ENCODE results near the gene GEMIN7. TPM values are rescaled to one million over a fixed set of nuclear protein-coding genes. Genes with fewer than 3 reads are reported as not detected.
A peak's percentile ranks its signal among the peaks of the same experiment; 100 is the strongest.

The GEMIN7 gene
- total RNA-seq, 2 donors from 2014 or later = 11.2 to 16.0 TPM

DNA sequence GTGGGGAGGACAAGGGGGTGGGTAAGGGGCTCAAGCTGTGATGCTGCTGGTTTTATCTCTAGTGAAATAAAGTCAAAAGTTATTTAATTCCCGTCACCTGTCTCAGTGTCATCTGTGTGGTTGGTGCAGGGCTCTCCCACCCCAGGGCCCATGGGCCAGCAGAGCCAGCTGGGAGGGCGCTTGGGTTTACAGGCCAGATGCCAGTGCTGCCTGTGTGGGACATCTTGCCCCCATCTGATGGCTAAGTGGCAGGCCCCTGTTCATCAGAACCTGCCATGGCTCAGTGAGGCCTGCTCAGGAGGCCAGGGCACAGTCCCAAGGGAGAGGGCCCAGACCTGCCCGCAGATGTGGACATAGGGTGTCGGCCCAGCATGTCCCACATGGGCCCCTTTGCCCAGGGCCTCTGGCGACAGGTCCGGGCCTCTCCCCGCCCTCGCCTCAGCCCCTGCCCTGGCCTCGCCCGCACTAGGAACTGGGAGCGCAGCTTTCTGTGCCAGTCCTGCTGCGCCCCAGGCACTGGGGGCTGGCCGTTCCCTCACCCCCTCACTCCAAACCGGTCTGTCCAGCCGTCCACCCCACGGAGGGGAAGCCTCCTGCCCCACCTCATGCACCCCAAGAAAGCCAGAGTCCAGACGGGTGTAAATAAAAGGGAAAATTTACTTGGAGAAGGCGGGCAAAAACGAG lies 8.1 kb upstream of the GEMIN7 start:
- Histone ChIP-seq H3K36me3 (peaks cover 33% of the 10 kb centered on the region), H3K9me3 (no peaks in the 10 kb centered on the region), H3K27me3 (replicated peaks; ENCODE audit: insufficient read depth) (no peaks in the 10 kb centered on the region), H3K4me1 (ENCODE audit: control insufficient read depth in 1 of 2, low read depth in 2 of 2) (no peaks in the 10 kb centered on the region), H3K27ac (no peak overlapping the region), H3K4me3 (no peak overlapping the region)
- no peak for ATAC-seq (ENCODE audit: insufficient number of reproducible peaks, low FRiP score, low read depth)
- TF ChIP-seq, protein P1, sequence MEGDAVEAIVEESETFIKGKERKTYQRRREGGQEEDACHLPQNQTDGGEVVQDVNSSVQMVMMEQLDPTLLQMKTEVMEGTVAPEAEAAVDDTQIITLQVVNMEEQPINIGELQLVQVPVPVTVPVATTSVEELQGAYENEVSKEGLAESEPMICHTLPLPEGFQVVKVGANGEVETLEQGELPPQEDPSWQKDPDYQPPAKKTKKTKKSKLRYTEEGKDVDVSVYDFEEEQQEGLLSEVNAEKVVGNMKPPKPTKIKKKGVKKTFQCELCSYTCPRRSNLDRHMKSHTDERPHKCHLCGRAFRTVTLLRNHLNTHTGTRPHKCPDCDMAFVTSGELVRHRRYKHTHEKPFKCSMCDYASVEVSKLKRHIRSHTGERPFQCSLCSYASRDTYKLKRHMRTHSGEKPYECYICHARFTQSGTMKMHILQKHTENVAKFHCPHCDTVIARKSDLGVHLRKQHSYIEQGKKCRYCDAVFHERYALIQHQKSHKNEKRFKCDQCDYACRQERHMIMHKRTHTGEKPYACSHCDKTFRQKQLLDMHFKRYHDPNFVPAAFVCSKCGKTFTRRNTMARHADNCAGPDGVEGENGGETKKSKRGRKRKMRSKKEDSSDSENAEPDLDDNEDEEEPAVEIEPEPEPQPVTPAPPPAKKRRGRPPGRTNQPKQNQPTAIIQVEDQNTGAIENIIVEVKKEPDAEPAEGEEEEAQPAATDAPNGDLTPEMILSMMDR (IDR thresholded peaks at IDR 0.05) = no peak
- DNase-seq (ENCODE audit: low spot score) = no peak

- ATAC-seq (ENCODE audit: insufficient number of reproducible peaks, low FRiP score, low read depth) = no peak
- TF ChIP-seq, protein P1 (IDR thresholded peaks at IDR 0.05) = no peak
- no peaks in the 10 kb centered on the region for H3K9me3 ChIP-seq
- peaks cover 31% of the 10 kb centered on the region for H3K36me3 ChIP-seq
- peaks cover 1 to 5% of the 10 kb centered on the region in 2 donors for H3K4me1 ChIP-seq (ENCODE audit: control insufficient read depth in 1 of 2, low read depth in 2 of 2)
- no peak overlapping the region for H3K4me3 ChIP-seq
- no peak for DNase-seq (ENCODE audit: low spot score)
- H3K27me3 ChIP-seq (replicated peaks; ENCODE audit: insufficient read depth) = no peaks in the 10 kb centered on the region
- H3K27ac ChIP-seq = no peak overlapping the region
Measured at GRCh38 chr19:45071545-45071938, 7.5 kb upstream of the GEMIN7 start.

DNA sequence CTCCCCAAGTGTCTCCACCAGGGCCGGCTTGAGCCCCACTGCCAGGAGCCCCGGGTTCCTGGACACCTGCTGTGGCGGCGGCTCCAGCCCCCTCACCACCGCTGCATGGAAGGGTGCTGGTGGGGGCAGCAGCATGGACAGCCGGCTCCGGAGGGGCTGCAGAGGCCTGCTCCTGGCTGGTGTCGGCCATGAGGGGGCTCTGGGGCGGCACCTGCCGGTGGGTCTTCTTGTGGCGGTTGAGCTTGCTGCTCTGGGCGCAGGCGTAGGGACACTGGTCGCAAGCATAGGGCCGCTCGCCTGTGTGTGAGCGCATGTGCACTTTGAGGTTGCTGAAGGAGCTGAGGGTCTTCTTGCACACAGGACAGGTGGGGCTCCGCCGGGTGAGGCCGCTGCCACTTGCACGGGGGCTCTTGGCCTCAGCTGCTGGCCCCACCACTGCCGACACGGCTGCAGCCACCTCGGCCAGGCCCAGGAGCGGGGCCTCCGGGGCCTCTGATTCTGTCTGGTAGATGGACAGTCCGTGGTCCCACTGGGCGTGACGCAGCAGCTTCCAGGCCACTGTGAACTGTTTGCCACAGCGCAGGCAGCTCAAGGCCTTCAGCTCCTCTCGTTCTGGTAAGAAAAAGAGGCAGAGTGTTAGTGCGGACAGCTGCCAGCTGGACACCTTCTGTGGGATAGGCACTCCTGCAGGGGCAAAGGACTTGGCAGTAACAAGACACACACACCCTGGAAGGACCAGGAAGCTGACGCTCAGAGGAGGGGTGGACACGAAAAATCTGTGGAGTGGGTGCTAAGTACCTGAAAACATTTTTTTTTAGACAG lies 6.9 kb upstream of the GEMIN7 start:
- peaks cover 5 to 11% of the 10 kb centered on the region in 2 donors for H3K4me1 ChIP-seq (ENCODE audit: control insufficient read depth in 1 of 2, low read depth in 2 of 2)
- H3K27me3 ChIP-seq (replicated peaks; ENCODE audit: insufficient read depth) = no peaks in the 10 kb centered on the region
- H3K4me3 ChIP-seq = no peak overlapping the region
- peaks cover 28% of the 10 kb centered on the region for H3K36me3 ChIP-seq
- ATAC-seq (ENCODE audit: insufficient number of reproducible peaks, low FRiP score, low read depth) (no peak), DNase-seq (ENCODE audit: low spot score) (no peak)
- H3K9me3 ChIP-seq = no peaks in the 10 kb centered on the region
- TF ChIP-seq, protein P1 (IDR thresholded peaks at IDR 0.05) = no peak
- H3K27ac ChIP-seq = no peak overlapping the region

DNA sequence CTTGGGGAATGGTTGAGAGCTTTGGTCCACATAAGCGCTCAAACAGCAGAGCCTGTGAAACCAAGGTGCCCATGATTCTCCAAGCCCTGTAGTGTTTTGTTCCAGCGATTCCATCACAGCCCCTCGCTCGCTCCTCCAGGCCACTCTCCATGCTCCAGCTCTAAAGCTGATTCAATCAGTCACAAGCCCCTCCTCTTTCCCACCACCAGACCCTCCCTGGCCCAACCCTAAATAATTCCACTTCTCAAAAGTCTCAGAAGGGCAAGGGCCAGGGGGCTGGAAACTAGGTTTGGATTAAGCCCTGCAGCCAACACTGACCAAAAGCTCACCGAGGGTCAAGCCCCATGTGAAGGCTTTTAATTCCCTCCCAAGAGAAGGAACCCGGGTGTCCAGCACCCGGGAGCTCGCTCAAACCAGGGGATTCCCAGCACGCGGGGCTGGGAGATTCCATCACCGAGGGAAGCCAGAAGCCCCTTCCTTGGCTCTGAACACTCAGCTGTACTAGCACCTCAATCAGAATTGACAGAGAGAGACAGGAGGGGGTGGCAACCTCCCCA lies 4.2 kb upstream of the GEMIN7 start:
- no peaks in the 10 kb centered on the region for H3K9me3 ChIP-seq
- H3K27me3 ChIP-seq (replicated peaks; ENCODE audit: insufficient read depth) = no peaks in the 10 kb centered on the region
- no peak overlapping the region for H3K27ac ChIP-seq
- peaks cover 9 to 19% of the 10 kb centered on the region in 2 donors for H3K4me1 ChIP-seq (ENCODE audit: control insufficient read depth in 1 of 2, low read depth in 2 of 2)
- peak overlapping the region; percentile 71 for H3K4me3 ChIP-seq
- H3K36me3 ChIP-seq = peaks cover 11% of the 10 kb centered on the region
- TF ChIP-seq, protein P1 (IDR thresholded peaks at IDR 0.05) = no peak
- no peak for DNase-seq (ENCODE audit: low spot score)
- no peak for ATAC-seq (ENCODE audit: insufficient number of reproducible peaks, low FRiP score, low read depth)

Data from thoracic aorta (tissue), 2 donors.